HCT116 (cell line): ENCODE measurements around the gene GLI3. TPM values are rescaled to one million over a fixed set of nuclear protein-coding genes. Genes with fewer than 3 reads are reported as not detected.

Experiments used
- ATAC-seq: fragments of 200-7000 bp; cut with Tn5 transposase; 2 replicates; pipeline ENCODE4 v1.9.1; 2020; ENCODE audit warnings: mild to moderate bottlenecking, moderate library complexity
- BruUV-seq: library from RNA; stranded (reverse); fragments of 400-500 nt; replicated peaks from 2 replicates; lab custom pipeline; 2021; lab: Mats Ljungman, UMichigan
- CTCF ChIA-PET: fragments of 300-600 bp; sonication (Branson Sonifier 250); formaldehyde crosslinking; loops from one replicate; lab custom pipeline; 2021; ENCODE audit warnings: antibody characterized with exemption; lab: Charles Lee
- POLR2A ChIA-PET: fragments of 300-600, 350-600 bp; sonication (Branson Sonifier 250); formaldehyde crosslinking; loops from one replicate; lab custom pipeline; 2021; ENCODE audit warnings: antibody characterized with exemption; lab: Charles Lee
- RAD21 ChIA-PET, 2 experiments: fragments of 300-600 bp; sonication (Branson Sonifier 250); formaldehyde crosslinking; loops; one replicate each; lab custom pipeline; 2023; ENCODE audit warnings: low total read pairs in 2 of 2; ENCODE audit not compliant: uncharacterized antibody in 2 of 2, unreplicated experiment in 2 of 2, low non-redundant PET in 1 of 2; lab: Charles Lee
- DNase-seq: peaks from one replicate; pipeline ENCODE4 v3.0.0-alpha.2; 2010; ENCODE audit warnings: low read depth, low spot score
- H2AFZ ChIP-seq: fragments of 200-600 bp; shearing (Covaris generic), sonication (generic); 2 replicates; pipeline ENCODE4 v1.6.1; 2017; ENCODE audit warnings: low read depth, mixed run types, mixed read lengths, antibody characterized with exemption, low read length; ENCODE audit not compliant: poor library complexity, severe bottlenecking
- H3K27ac ChIP-seq: 2 replicates; pipeline ENCODE4 v1.5.1; 2012; ENCODE audit warnings: low read depth, low read length
- H3K27me3 ChIP-seq: fragments of 200-600 bp; sonication (generic); 2 replicates; pipeline ENCODE4 v1.6.1; 2016; ENCODE audit warnings: mixed run types, low read length, mixed read lengths; ENCODE audit not compliant: insufficient read depth
- H3K36me3 ChIP-seq, 2 experiments: fragments of 200-500 bp in 1 of 2; fragments of 200-600 bp in 1 of 2; sonication (Bioruptor generic) in 1 of 2; sonication (generic) in 1 of 2; 2 replicates each; pipeline versions ENCODE4 v1.5.1 to v1.6.1; 2014 to 2016; ENCODE audit warnings: low read length in 2 of 2, inconsistent platforms in 1 of 2, mixed read lengths in 1 of 2, mixed run types in 1 of 2; ENCODE audit not compliant: insufficient read depth in 2 of 2, control insufficient read depth in 1 of 2
- H3K4me1 ChIP-seq, 2 experiments: fragments of 200-600 bp in 1 of 2; sonication (generic) in 1 of 2; 2 replicates each; pipeline versions ENCODE4 v1.5.1 to v1.6.1; 2012 to 2017; ENCODE audit warnings: low read length in 2 of 2, inconsistent platforms in 1 of 2, mild to moderate bottlenecking in 1 of 2, mixed read lengths in 1 of 2, mixed run types in 1 of 2, moderate library complexity in 1 of 2; ENCODE audit not compliant: insufficient read depth in 2 of 2, control insufficient read depth in 1 of 2
- H3K4me2 ChIP-seq: fragments of 200-600 bp; sonication (generic); 2 replicates; pipeline ENCODE4 v1.6.1; 2017; ENCODE audit warnings: mixed run types, low read length, mixed read lengths
- H3K4me3 ChIP-seq, 2 experiments: fragments of 200-600 bp in 1 of 2; sonication (generic) in 1 of 2; replicated peaks in 1 of 2; 2 replicates each; pipeline ENCODE4 v1.5.1; 2011 to 2016; ENCODE audit warnings: low read length in 2 of 2, control low read depth in 1 of 2, low read depth in 1 of 2, mild to moderate bottlenecking in 1 of 2, mixed read lengths in 1 of 2, mixed run types in 1 of 2
- H3K79me2 ChIP-seq: fragments of 200-600 bp; sonication (generic); 2 replicates; pipeline ENCODE4 v1.6.1; 2017; ENCODE audit warnings: mild to moderate bottlenecking, mixed run types, low read length, moderate library complexity, mixed read lengths; ENCODE audit not compliant: insufficient read depth
- H3K9ac ChIP-seq: fragments of 200-600 bp; sonication (generic); 2 replicates; pipeline ENCODE4 v1.6.1; 2016; ENCODE audit warnings: low read length, mixed read lengths
- H3K9me2 ChIP-seq: fragments of 200-600 bp; sonication (generic), shearing (Covaris generic); 2 replicates; pipeline ENCODE4 v1.6.1; 2017; ENCODE audit warnings: mixed run types, mild to moderate bottlenecking, moderate library complexity; ENCODE audit not compliant: insufficient read depth
- H3K9me3 ChIP-seq, 2 experiments: fragments of 200-500 bp in 1 of 2; fragments of 200-600 bp in 1 of 2; sonication (Bioruptor generic) in 1 of 2; sonication (generic) in 1 of 2; 2 replicates each; pipeline ENCODE4 v1.6.1; 2014 to 2017; ENCODE audit warnings: low read length in 2 of 2, mixed read lengths in 2 of 2, inconsistent platforms in 1 of 2, low read depth in 1 of 2, mild to moderate bottlenecking in 1 of 2, mixed run types in 1 of 2, moderate library complexity in 1 of 2; ENCODE audit not compliant: control insufficient read depth in 1 of 2, insufficient read depth in 1 of 2
- H4K20me1 ChIP-seq: fragments of 200-600 bp; sonication (generic), shearing (Covaris generic); 2 replicates; pipeline ENCODE4 v1.6.1; 2017; ENCODE audit warnings: mixed run types, mild to moderate bottlenecking, moderate library complexity; ENCODE audit not compliant: insufficient read depth
- EGR1 ChIP-seq: IDR thresholded peaks from 2 replicates; pipeline ENCODE4 v1.6.1; 2012; ENCODE audit warnings: low read depth
- EZH2 ChIP-seq: fragments of 200-600 bp; sonication (generic); IDR thresholded peaks from 2 replicates; pipeline ENCODE4 v1.6.1; 2017; ENCODE audit warnings: antibody characterized with exemption, mixed run types
- EZH2phosphoT487 ChIP-seq: fragments of 200-600 bp; IDR thresholded peaks from 2 replicates; pipeline ENCODE4 v1.6.1; 2018; ENCODE audit warnings: antibody characterized with exemption, borderline replicate concordance
- JUND ChIP-seq: IDR thresholded peaks from 2 replicates; pipeline ENCODE4 v1.6.1; 2012
- POLR2A ChIP-seq: IDR thresholded peaks from 2 replicates; pipeline ENCODE4 v1.7.0; 2011; ENCODE audit warnings: borderline replicate concordance; ENCODE audit not compliant: insufficient read depth, insufficient read length; ENCODE audit errors: extremely low read depth
- RAD21 ChIP-seq: IDR thresholded peaks from 2 replicates; pipeline ENCODE4 v1.6.1; 2012; ENCODE audit warnings: low read depth, mild to moderate bottlenecking
- SIN3A ChIP-seq: IDR thresholded peaks from 2 replicates; pipeline ENCODE4 v1.6.1; 2012; ENCODE audit warnings: low read depth
- SRF ChIP-seq: IDR thresholded peaks from 2 replicates; pipeline ENCODE4 v1.6.1; 2012; ENCODE audit warnings: low read depth
- TCF7L2 ChIP-seq: IDR thresholded peaks from 2 replicates; pipeline ENCODE4 v1.7.0; 2011; ENCODE audit warnings: borderline replicate concordance, inconsistent platforms; ENCODE audit not compliant: insufficient read depth, insufficient read length; ENCODE audit errors: extremely low read depth
- ZNF274 ChIP-seq: fragments of 200-500 bp; sonication (Bioruptor generic); IDR thresholded peaks from 2 replicates; pipeline ENCODE4 v1.6.1; 2014; ENCODE audit warnings: mild to moderate bottlenecking, low read depth, low read length, inconsistent platforms
- intact Hi-C: fragments of 100-400 bp; cut with micrococcal nuclease; formaldehyde crosslinking; loops from 2 replicates; pipeline ENCODE4 v1.10.0; 2022
- total RNA-seq: library from RNA; stranded (reverse); gene quantifications from one replicate; pipeline ENCODE4 v1.2.1, GENCODE V29; 2021; ENCODE audit not compliant: unreplicated experiment
- TF ChIP-seq, protein P1 (sequence below): IDR thresholded peaks from 2 replicates; pipeline ENCODE4 v1.6.1; 2012
- TF ChIP-seq, protein P2 (sequence below), 3 experiments: fragments of 200-600 bp in 1 of 3; sonication (generic) in 1 of 3; IDR thresholded peaks in 2 of 3; conservative IDR thresholded peaks in 1 of 3; 2 replicates each; pipeline ENCODE4 v1.5.1; 2012 to 2017; ENCODE audit warnings: low read depth in 2 of 3, low read length in 2 of 3, antibody characterized with exemption in 1 of 3, borderline replicate concordance in 1 of 3, control low read depth in 1 of 3, mild to moderate bottlenecking in 1 of 3, mixed read lengths in 1 of 3, mixed run types in 1 of 3, moderate library complexity in 1 of 3; ENCODE audit not compliant: insufficient read depth in 1 of 3
- TF ChIP-seq, protein P3 (sequence below): IDR thresholded peaks from 2 replicates; pipeline ENCODE4 v1.6.1; 2012; ENCODE audit warnings: low read depth

GLI3 gene
- total RNA-seq, 1 experiment from 2014 or later: 0.07 TPM

- TF ChIP-seq SRF (no peak), POLR2A (no peak), EZH2phosphoT487 (no peak), EZH2 (no peak), EGR1 (no peak), SIN3A (no peak)
- TF ChIP-seq, protein P1, sequence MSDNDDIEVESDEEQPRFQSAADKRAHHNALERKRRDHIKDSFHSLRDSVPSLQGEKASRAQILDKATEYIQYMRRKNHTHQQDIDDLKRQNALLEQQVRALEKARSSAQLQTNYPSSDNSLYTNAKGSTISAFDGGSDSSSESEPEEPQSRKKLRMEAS: no peak
These were observed 10.0 kb downstream of the GLI3 start (continued) for GRCh38 chr7:42227021-42227420.

GRCh38 chr7:42226354-42226941 is 10.6 kb downstream of the GLI3 start:
- H2AFZ ChIP-seq: no peak overlapping the region
- H3K9me3 ChIP-seq: no peaks in the 10 kb centered on the region
- BruUV-seq: no TSS peak
- TF ChIP-seq ZNF274 (no peak), EZH2 (no peak), RAD21 (no peak), SRF (no peak), POLR2A (no peak), EGR1 (no peak), EZH2phosphoT487 (no peak), JUND (no peak), SIN3A (no peak), TCF7L2 (no peak)
- TF ChIP-seq, protein P2, sequence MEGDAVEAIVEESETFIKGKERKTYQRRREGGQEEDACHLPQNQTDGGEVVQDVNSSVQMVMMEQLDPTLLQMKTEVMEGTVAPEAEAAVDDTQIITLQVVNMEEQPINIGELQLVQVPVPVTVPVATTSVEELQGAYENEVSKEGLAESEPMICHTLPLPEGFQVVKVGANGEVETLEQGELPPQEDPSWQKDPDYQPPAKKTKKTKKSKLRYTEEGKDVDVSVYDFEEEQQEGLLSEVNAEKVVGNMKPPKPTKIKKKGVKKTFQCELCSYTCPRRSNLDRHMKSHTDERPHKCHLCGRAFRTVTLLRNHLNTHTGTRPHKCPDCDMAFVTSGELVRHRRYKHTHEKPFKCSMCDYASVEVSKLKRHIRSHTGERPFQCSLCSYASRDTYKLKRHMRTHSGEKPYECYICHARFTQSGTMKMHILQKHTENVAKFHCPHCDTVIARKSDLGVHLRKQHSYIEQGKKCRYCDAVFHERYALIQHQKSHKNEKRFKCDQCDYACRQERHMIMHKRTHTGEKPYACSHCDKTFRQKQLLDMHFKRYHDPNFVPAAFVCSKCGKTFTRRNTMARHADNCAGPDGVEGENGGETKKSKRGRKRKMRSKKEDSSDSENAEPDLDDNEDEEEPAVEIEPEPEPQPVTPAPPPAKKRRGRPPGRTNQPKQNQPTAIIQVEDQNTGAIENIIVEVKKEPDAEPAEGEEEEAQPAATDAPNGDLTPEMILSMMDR (IDR thresholded peaks at IDR 0.05 in 2 of 3, conservative IDR thresholded peaks at IDR 0.05 in 1 of 3; ENCODE audit: borderline replicate concordance in 1 of 3, insufficient read depth in 1 of 3, low read depth in 2 of 3, low read length in 2 of 3): no peak
- TF ChIP-seq, protein P1: no peak
- TF ChIP-seq, protein P3, sequence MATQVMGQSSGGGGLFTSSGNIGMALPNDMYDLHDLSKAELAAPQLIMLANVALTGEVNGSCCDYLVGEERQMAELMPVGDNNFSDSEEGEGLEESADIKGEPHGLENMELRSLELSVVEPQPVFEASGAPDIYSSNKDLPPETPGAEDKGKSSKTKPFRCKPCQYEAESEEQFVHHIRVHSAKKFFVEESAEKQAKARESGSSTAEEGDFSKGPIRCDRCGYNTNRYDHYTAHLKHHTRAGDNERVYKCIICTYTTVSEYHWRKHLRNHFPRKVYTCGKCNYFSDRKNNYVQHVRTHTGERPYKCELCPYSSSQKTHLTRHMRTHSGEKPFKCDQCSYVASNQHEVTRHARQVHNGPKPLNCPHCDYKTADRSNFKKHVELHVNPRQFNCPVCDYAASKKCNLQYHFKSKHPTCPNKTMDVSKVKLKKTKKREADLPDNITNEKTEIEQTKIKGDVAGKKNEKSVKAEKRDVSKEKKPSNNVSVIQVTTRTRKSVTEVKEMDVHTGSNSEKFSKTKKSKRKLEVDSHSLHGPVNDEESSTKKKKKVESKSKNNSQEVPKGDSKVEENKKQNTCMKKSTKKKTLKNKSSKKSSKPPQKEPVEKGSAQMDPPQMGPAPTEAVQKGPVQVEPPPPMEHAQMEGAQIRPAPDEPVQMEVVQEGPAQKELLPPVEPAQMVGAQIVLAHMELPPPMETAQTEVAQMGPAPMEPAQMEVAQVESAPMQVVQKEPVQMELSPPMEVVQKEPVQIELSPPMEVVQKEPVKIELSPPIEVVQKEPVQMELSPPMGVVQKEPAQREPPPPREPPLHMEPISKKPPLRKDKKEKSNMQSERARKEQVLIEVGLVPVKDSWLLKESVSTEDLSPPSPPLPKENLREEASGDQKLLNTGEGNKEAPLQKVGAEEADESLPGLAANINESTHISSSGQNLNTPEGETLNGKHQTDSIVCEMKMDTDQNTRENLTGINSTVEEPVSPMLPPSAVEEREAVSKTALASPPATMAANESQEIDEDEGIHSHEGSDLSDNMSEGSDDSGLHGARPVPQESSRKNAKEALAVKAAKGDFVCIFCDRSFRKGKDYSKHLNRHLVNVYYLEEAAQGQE: no peak
- no peak overlapping the region for H3K9ac ChIP-seq
- ChIA-PET POLR2A (no interaction called here), RAD21 (no interaction called here), CTCF (interaction anchor here (0.7 kb wide), 1 partner anchor 230 kb away, joined by 3 read pairs; no protein-coding TSS in a partner anchor)
- H4K20me1 ChIP-seq: no peaks in the 10 kb centered on the region
- no peaks in the 10 kb centered on the region for H3K79me2 ChIP-seq
- H3K9me2 ChIP-seq: no peaks in the 10 kb centered on the region
- ATAC-seq: no peak
- no peak overlapping the region for H3K4me2 ChIP-seq
- H3K27me3 ChIP-seq: 0 out of 2 replicates have a peak, but pooled peaks cover 8% of the 10 kb centered on the region
- no peaks in the 10 kb centered on the region for H3K4me1 ChIP-seq
- DNase-seq: no peak
- intact Hi-C loops: no loop called here
- H3K36me3 ChIP-seq: no peaks in the 10 kb centered on the region
- no peak overlapping the region for H3K27ac ChIP-seq
- H3K4me3 ChIP-seq: no peak overlapping the region
